H9 (cell line): ENCODE results near the gene FAM120A. TPM values are rescaled to one million over a fixed set of nuclear protein-coding genes. Genes with fewer than 3 reads are reported as not detected.

Source experiments
- DNase-seq: peaks from one replicate; pipeline ENCODE4 v3.0.0-alpha.2; 2017
- H2AFZ ChIP-seq: one replicate; pipeline ENCODE4 v1.6.1; 2013; ENCODE audit warnings: mild to moderate bottlenecking, low read length, control low read depth, moderate library complexity
- H2AK5ac ChIP-seq: 2 replicates; pipeline ENCODE4 v1.6.1; 2013; ENCODE audit warnings: low read length, control low read depth, mixed read lengths; ENCODE audit not compliant: insufficient read length
- H2BK120ac ChIP-seq: one replicate; pipeline ENCODE4 v1.6.1; 2013; ENCODE audit warnings: low read depth, mild to moderate bottlenecking, low read length, control low read depth, inconsistent platforms; ENCODE audit not compliant: poor library complexity, severe bottlenecking
- H2BK12ac ChIP-seq: 2 replicates; pipeline ENCODE4 v1.6.1; 2013; ENCODE audit warnings: low read length, control low read depth, mixed read lengths, low read depth; ENCODE audit not compliant: insufficient read length
- H2BK15ac ChIP-seq: 2 replicates; pipeline ENCODE4 v1.6.1; 2013; ENCODE audit warnings: low read depth, low read length, control low read depth
- H2BK20ac ChIP-seq: one replicate; pipeline ENCODE4 v1.6.1; 2013; ENCODE audit warnings: low read depth, mild to moderate bottlenecking, low read length, control low read depth, inconsistent platforms; ENCODE audit not compliant: poor library complexity, severe bottlenecking
- H2BK5ac ChIP-seq: 2 replicates; pipeline ENCODE4 v1.6.1; 2013; ENCODE audit warnings: low read length, control low read depth, mixed read lengths; ENCODE audit not compliant: insufficient read length
- H3K14ac ChIP-seq: 2 replicates; pipeline ENCODE4 v1.6.1; 2013; ENCODE audit warnings: low read length, control low read depth; ENCODE audit not compliant: insufficient read depth
- H3K18ac ChIP-seq: 2 replicates; pipeline ENCODE4 v1.6.1; 2013; ENCODE audit warnings: low read depth, mild to moderate bottlenecking, mixed read lengths, low read length, control low read depth; ENCODE audit not compliant: insufficient read length
- H3K23ac ChIP-seq: 2 replicates; pipeline ENCODE4 v1.6.1; 2013; ENCODE audit warnings: low read length, control low read depth, mixed read lengths, low read depth; ENCODE audit not compliant: insufficient read length
- H3K23me2 ChIP-seq: 2 replicates; pipeline ENCODE4 v1.6.1; 2013; ENCODE audit warnings: low read depth, mild to moderate bottlenecking, mixed read lengths, low read length, control low read depth; ENCODE audit not compliant: insufficient read length, poor library complexity, severe bottlenecking
- H3K27ac ChIP-seq: 2 replicates; pipeline ENCODE4 v1.5.1; 2013; ENCODE audit warnings: low read length, control low read depth, mixed read lengths, low read depth; ENCODE audit not compliant: insufficient read length
- H3K27me3 ChIP-seq: 2 replicates; pipeline ENCODE4 v1.6.1; 2013; ENCODE audit warnings: low read length, control low read depth, inconsistent platforms; ENCODE audit not compliant: insufficient read depth
- H3K4ac ChIP-seq: 2 replicates; pipeline ENCODE4 v1.6.1; 2013; ENCODE audit warnings: low read depth, mild to moderate bottlenecking, control low read depth, inconsistent platforms, low read length, moderate library complexity
- H3K4me1 ChIP-seq: 2 replicates; pipeline ENCODE4 v1.6.1; 2013; ENCODE audit warnings: low read length, control low read depth, inconsistent platforms; ENCODE audit not compliant: insufficient read depth
- H3K4me2 ChIP-seq: 2 replicates; pipeline ENCODE4 v1.6.1; 2013; ENCODE audit warnings: low read length, control low read depth, mixed read lengths; ENCODE audit not compliant: insufficient read length, insufficient read depth
- H3K56ac ChIP-seq: 2 replicates; pipeline ENCODE4 v1.6.1; 2013; ENCODE audit warnings: low read depth, mild to moderate bottlenecking, mixed read lengths, low read length, control low read depth; ENCODE audit not compliant: insufficient read length
- H3K79me1 ChIP-seq: 2 replicates; pipeline ENCODE4 v1.6.1; 2013; ENCODE audit warnings: low read depth, mild to moderate bottlenecking, moderate library complexity, low read length, control low read depth, inconsistent platforms; ENCODE audit not compliant: insufficient read depth, poor library complexity, severe bottlenecking
- H3K79me2 ChIP-seq: 2 replicates; pipeline ENCODE4 v1.6.1; 2013; ENCODE audit warnings: low read length, control low read depth, inconsistent platforms; ENCODE audit not compliant: insufficient read depth
- H3K9ac ChIP-seq: 2 replicates; pipeline ENCODE4 v1.6.1; 2013; ENCODE audit warnings: low read length, control low read depth, mixed read lengths; ENCODE audit not compliant: insufficient read length; ENCODE audit errors: extremely low read depth
- H3K9me3 ChIP-seq: one replicate; pipeline ENCODE4 v1.6.1; 2013; ENCODE audit warnings: low read depth, low read length, inconsistent platforms; ENCODE audit not compliant: control insufficient read depth
- H3T11ph ChIP-seq: one replicate; pipeline ENCODE4 v1.6.1; 2013; ENCODE audit warnings: mild to moderate bottlenecking, low read length, control low read depth, inconsistent platforms
- H4K20me1 ChIP-seq: one replicate; pipeline ENCODE4 v1.6.1; 2013; ENCODE audit not compliant: control insufficient read depth, insufficient read length, insufficient read depth
- H4K5ac ChIP-seq: 2 replicates; pipeline ENCODE4 v1.6.1; 2013; ENCODE audit warnings: low read depth, mild to moderate bottlenecking, mixed read lengths, low read length, control low read depth; ENCODE audit not compliant: insufficient read length
- H4K8ac ChIP-seq: replicated peaks from 2 replicates; pipeline ENCODE4 v1.6.1; 2013; ENCODE audit warnings: low read length, control low read depth, mixed read lengths, low read depth; ENCODE audit not compliant: insufficient read length
- H4K91ac ChIP-seq: 2 replicates; pipeline ENCODE4 v1.6.1; 2013; ENCODE audit warnings: low read depth, mild to moderate bottlenecking, moderate library complexity, mixed read lengths, low read length, control low read depth; ENCODE audit not compliant: insufficient read length
- H3K27ac Mint-ChIP-seq, 3 experiments: 2 replicates in 2 of 3; 3 replicates in 1 of 3; pipeline ENCODE4 v1.8.0; 2020 to 2021; ENCODE audit warnings: mixed read lengths in 3 of 3, mild to moderate bottlenecking in 1 of 3, moderate library complexity in 1 of 3
- H3K27me3 Mint-ChIP-seq: 2 replicates; pipeline ENCODE4 v1.8.0; 2021; ENCODE audit warnings: low read depth, mild to moderate bottlenecking, moderate library complexity, mixed read lengths
- H3K36me3 Mint-ChIP-seq, 3 experiments: 2 replicates in 2 of 3; 3 replicates in 1 of 3; pipeline ENCODE4 v1.8.0; 2020 to 2021; ENCODE audit warnings: low read depth in 3 of 3, mixed read lengths in 3 of 3; ENCODE audit not compliant: insufficient read depth in 1 of 3
- H3K4me1 Mint-ChIP-seq, 2 experiments: 2 replicates each; pipeline ENCODE4 v1.8.0; 2020; ENCODE audit warnings: mixed read lengths in 2 of 2
- H3K4me3 Mint-ChIP-seq, 2 experiments: 2 replicates in 1 of 2; 3 replicates in 1 of 2; pipeline ENCODE4 v1.8.0; 2020 to 2021; ENCODE audit warnings: mild to moderate bottlenecking in 2 of 2, mixed read lengths in 2 of 2, moderate library complexity in 1 of 2
- H3K9me3 Mint-ChIP-seq, 2 experiments: 2 replicates in 1 of 2; 3 replicates in 1 of 2; pipeline ENCODE4 v1.8.0; 2020; ENCODE audit warnings: mild to moderate bottlenecking in 2 of 2, mixed read lengths in 2 of 2, moderate library complexity in 1 of 2
- WGBS: extraction: QIAGEN DNeasy Blood & Tissue Kit; methylation state at CpG from one replicate; pipeline ENCODE4 v1.1.7; 2013; ENCODE audit warnings: missing lambda C conversion rate, low lambda C conversion rate, mixed read lengths; ENCODE audit not compliant: insufficient read length; ENCODE audit errors: extremely low coverage; 5-methylcytosine and 5-hydroxymethylcytosine counted together
- total RNA-seq: library from RNA; stranded (reverse); gene quantifications from 2 replicates; pipeline ENCODE4 v1.2.1, GENCODE V29; 2021
- TF ChIP-seq, protein P1 (sequence below): fragments of 200-600 bp; sonication (generic); conservative IDR thresholded peaks from 3 replicates; pipeline ENCODE4 v1.8.0; 2021; ENCODE audit warnings: antibody characterized with exemption, mild to moderate bottlenecking

Gene FAM120A
- total RNA-seq, 1 experiment from 2014 or later = 57.7 TPM

DNA sequence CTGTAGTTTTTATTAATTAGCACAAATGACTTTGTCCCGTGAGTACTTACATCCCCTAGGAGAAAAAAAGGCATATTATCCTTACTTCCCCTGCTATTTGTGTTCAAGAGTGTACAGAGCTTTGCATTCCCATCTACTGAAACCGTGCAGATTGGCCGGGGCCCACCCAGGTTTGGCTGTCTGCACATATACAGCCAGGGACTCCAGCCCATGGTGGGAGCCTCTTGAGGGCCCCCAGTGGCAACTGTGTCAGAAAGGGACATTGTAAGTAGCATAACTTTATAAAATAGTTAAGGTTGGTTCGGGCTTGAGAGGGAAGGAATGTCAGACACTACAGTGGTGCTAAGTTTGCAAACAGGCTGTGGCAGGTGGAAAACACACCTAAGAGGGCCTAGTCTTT lies 149.6 kb downstream of the FAM120A start:
- Histone ChIP-seq H3K4me1 (peaks cover 20% of the 10 kb centered on the region; the same call in 1 of the 2 replicates), H3K27ac (no peak overlapping the region), H3K14ac (no peak overlapping the region), H2AFZ (no peak overlapping the region), H2BK12ac (no peak overlapping the region), H2BK5ac (no peak overlapping the region), H2BK20ac (no peak overlapping the region), H3K79me2 (no peaks in the 10 kb centered on the region), H3K18ac (no peak overlapping the region), H4K20me1 (peaks cover 2% of the 10 kb centered on the region), H4K8ac (no peak overlapping the region), H3K4me2 (no peak overlapping the region), H2AK5ac (no peak overlapping the region), H2BK15ac (no peak overlapping the region), H3K23me2 (no peaks in the 10 kb centered on the region), H3K4ac (no peak overlapping the region), H4K91ac (no peak overlapping the region), H4K5ac (no peak overlapping the region), H3T11ph (no peak overlapping the region), H3K9ac (no peak overlapping the region), H3K9me3 (no peaks in the 10 kb centered on the region), H3K56ac (no peak overlapping the region), H3K79me1 (no peaks in the 10 kb centered on the region), H3K23ac (no peak overlapping the region), H3K27me3 (no peaks in the 10 kb centered on the region), H2BK120ac (no peak overlapping the region)
- Mint-ChIP-seq H3K36me3 (peaks cover 2 to 12% (median 6%) of the 10 kb centered on the region in 3 experiments; a peak in 6 of 7 replicates), H3K27ac (peak overlapping the region in 2 of 3 experiments; percentile 46 to 68; a peak in 1 of 7 replicates), H3K4me3 (no peak overlapping the region), H3K9me3 (peaks cover 5 to 10% of the 10 kb centered on the region in 2 experiments), H3K4me1 (peaks cover 46 to 58% of the 10 kb centered on the region in 2 experiments), H3K27me3 (0 out of 2 replicates have a peak, but pooled peaks cover 2% of the 10 kb centered on the region)
- TF ChIP-seq, protein P1, sequence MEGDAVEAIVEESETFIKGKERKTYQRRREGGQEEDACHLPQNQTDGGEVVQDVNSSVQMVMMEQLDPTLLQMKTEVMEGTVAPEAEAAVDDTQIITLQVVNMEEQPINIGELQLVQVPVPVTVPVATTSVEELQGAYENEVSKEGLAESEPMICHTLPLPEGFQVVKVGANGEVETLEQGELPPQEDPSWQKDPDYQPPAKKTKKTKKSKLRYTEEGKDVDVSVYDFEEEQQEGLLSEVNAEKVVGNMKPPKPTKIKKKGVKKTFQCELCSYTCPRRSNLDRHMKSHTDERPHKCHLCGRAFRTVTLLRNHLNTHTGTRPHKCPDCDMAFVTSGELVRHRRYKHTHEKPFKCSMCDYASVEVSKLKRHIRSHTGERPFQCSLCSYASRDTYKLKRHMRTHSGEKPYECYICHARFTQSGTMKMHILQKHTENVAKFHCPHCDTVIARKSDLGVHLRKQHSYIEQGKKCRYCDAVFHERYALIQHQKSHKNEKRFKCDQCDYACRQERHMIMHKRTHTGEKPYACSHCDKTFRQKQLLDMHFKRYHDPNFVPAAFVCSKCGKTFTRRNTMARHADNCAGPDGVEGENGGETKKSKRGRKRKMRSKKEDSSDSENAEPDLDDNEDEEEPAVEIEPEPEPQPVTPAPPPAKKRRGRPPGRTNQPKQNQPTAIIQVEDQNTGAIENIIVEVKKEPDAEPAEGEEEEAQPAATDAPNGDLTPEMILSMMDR = no peak
- WGBS = no CpG with 5 or more reads among the region's 4 CpGs
- DNase-seq = no peak
